ENCODE measurements around the gene LIG3. TPM values are rescaled to one million over a fixed set of nuclear protein-coding genes. Genes with fewer than 3 reads are reported as not detected.

Gene LIG3
- total RNA-seq, 4 donors from 2014 or later: 30.7 to 84.3 (median 40.9) TPM

DNA sequence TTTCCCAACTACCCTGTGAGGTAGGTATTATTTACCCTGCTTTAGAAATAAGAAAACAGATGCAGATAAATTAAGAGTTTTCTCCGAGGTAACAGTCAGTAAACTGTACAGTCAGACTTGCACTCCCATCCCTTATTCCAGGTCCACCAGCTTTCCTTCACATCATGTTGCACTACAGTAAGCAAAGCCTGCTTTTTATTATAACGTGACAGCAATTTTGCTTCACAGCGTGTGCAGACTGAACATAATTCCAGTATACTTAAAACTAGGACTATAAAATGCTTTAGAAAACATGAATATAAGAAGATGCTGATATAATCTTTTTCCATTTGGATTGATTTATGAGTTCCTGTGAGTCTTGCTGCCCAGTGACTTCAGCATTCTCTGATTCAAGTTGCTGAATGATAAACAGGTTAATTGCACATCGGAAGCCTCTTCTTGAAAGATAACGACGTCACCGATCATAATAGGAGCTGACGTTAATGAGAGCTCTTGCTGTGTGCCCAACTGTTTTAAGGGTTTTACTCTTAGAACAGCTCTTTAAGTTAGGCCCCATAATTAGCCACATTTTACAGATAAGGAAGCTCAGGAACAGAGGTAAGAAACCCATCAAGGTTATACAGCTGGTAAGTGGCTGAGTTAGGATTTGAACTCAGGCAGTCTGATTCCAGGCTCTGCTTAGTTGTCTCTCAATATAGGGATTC, 1.4 kb downstream of the LIG3 start:
- TF ChIP-seq CTCF (IDR thresholded peaks at IDR 0.05) (no peak), POLR2AphosphoS5 (IDR thresholded peaks at IDR 0.05) (no peak), EP300 (IDR thresholded peaks at IDR 0.05) (no peak), POLR2A (IDR thresholded peaks at IDR 0.05) (no peak)
- no peak for DNase-seq (ENCODE audit: low spot score in 2 of 2)
- Histone ChIP-seq H3K27me3 (no peaks in the 10 kb centered on the region), H3K4me3 (peak overlapping the region; percentile 86), H3K4me1 (peaks cover 31% of the 10 kb centered on the region), H3K27ac (peak overlapping the region; percentile 98), H3K9me3 (no peaks in the 10 kb centered on the region), H3K36me3 (peaks cover 10% of the 10 kb centered on the region)
- WGBS: 7% methylated on average over 8 of the region's 8 CpGs

GRCh38 chr17:34987232-34987631, 6.9 kb downstream of the LIG3 start:
- DNase-seq (ENCODE audit: low spot score in 2 of 2): no peak
- H3K27me3 ChIP-seq: no peaks in the 10 kb centered on the region
- TF ChIP-seq POLR2A (IDR thresholded peaks at IDR 0.05) (no peak), CTCF (IDR thresholded peaks at IDR 0.05) (no peak), EP300 (IDR thresholded peaks at IDR 0.05) (no peak), POLR2AphosphoS5 (IDR thresholded peaks at IDR 0.05) (no peak)
- no peak overlapping the region for H3K4me3 ChIP-seq
- H3K36me3 ChIP-seq: peaks cover 58% of the 10 kb centered on the region
- H3K4me1 ChIP-seq: peaks cover 8% of the 10 kb centered on the region
- 93% methylated on average over 2 of the region's 2 CpGs for WGBS
- H3K27ac ChIP-seq: no peak overlapping the region
- no peaks in the 10 kb centered on the region for H3K9me3 ChIP-seq

DNA sequence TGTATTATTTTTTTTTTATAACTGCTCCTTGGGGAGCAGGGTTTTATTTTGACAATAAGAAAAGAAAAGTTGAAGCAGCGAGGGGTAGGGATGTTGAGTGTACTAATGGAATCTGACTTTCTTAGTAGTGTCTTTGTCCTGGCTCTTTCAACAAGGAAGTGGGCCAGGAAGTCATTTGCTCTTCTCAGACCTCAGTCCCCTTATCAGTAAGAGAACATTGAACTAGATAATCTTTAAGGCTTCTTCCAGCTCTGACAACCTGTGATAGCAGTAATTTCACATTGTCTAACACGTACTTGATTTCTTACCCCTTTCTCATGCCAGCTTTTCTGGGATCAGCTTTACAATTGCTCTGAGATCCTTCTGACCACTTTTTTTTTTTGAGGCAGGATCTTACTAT, 8.3 kb downstream of the LIG3 start:
- 84% methylated on average over 2 of the region's 2 CpGs for whole genome bisulfite sequencing
- Histone ChIP-seq H3K36me3 (peaks cover 70% of the 10 kb centered on the region), H3K4me3 (no peak overlapping the region), H3K4me1 (peaks cover 2% of the 10 kb centered on the region), H3K9me3 (no peaks in the 10 kb centered on the region), H3K27me3 (no peaks in the 10 kb centered on the region), H3K27ac (no peak overlapping the region)
- no peak for TF ChIP-seq POLR2A (IDR thresholded peaks at IDR 0.05)
- TF ChIP-seq EP300 (IDR thresholded peaks at IDR 0.05): no peak
- TF ChIP-seq POLR2AphosphoS5 (IDR thresholded peaks at IDR 0.05): no peak
- TF ChIP-seq CTCF (IDR thresholded peaks at IDR 0.05): no peak
- no peak for DNase-seq (ENCODE audit: low spot score in 2 of 2)

DNA sequence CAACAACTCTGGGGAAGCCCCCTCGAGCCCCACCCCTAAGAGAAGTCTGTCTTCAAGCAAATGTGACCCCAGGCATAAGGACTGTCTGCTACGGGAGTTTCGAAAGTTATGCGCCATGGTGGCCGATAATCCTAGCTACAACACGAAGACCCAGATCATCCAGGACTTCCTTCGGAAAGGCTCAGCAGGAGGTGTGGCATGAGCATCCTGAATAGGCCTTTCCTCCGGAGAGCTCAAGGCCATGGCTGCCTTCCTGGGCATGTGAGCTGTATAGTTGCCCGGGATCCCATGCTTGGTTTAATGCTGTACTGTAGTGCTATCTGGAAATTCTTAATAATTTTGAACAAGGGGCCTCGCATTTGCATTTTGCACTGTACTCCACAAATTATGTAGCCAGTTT, 9.2 kb downstream of the LIG3 start:
- H3K4me1 ChIP-seq: no peaks in the 10 kb centered on the region
- H3K4me3 ChIP-seq: no peak overlapping the region
- no peak for DNase-seq (ENCODE audit: low spot score in 2 of 2)
- H3K27ac ChIP-seq: no peak overlapping the region
- H3K36me3 ChIP-seq: peaks cover 79% of the 10 kb centered on the region
- TF ChIP-seq POLR2A (IDR thresholded peaks at IDR 0.05): no peak
- H3K9me3 ChIP-seq: no peaks in the 10 kb centered on the region
- H3K27me3 ChIP-seq: no peaks in the 10 kb centered on the region
- 93% methylated on average over 10 of the region's 10 CpGs for WGBS

DNA sequence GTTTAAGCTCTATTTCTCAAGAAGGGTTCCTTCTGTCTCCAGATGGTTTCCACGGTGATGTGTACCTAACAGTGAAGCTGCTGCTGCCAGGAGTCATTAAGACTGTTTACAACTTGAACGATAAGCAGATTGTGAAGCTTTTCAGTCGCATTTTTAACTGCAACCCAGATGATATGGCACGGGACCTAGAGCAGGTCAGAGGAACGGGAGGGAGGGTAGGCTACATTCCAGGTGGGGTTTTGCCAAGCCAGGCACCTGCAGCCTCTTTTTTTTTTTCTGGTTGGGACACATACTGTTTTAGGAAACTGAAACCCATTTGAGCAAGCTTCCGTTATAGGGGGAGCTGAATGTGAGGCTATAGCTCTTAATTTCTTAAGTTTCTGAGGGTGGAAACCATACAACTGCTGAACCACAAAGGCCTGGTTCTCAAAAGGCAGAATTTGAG, 10.6 kb downstream of the LIG3 start:
- no peaks in the 10 kb centered on the region for H3K9me3 ChIP-seq
- TF ChIP-seq POLR2AphosphoS5 (IDR thresholded peaks at IDR 0.05): no peak
- TF ChIP-seq POLR2A (IDR thresholded peaks at IDR 0.05): no peak
- no peak for TF ChIP-seq CTCF (IDR thresholded peaks at IDR 0.05)
- TF ChIP-seq EP300 (IDR thresholded peaks at IDR 0.05): no peak
- DNase-seq (ENCODE audit: low spot score in 2 of 2): no peak
- no peaks in the 10 kb centered on the region for H3K4me1 ChIP-seq
- no peak overlapping the region for H3K27ac ChIP-seq
- 51% methylated on average over 6 of the region's 6 CpGs for WGBS
- H3K36me3 ChIP-seq: peaks cover 88% of the 10 kb centered on the region
- no peak overlapping the region for H3K4me3 ChIP-seq
- no peaks in the 10 kb centered on the region for H3K27me3 ChIP-seq
